Smooth muscle cell of the brain vasculature (primary cell): Measurements from ENCODE around the gene NCOA7.

Source experiments
- DNase-seq: peaks from one replicate; pipeline ENCODE4 v3.0.0-alpha.2; 2012; ENCODE audit warnings: low read depth, low spot score

NCOA7 gene

DNA sequence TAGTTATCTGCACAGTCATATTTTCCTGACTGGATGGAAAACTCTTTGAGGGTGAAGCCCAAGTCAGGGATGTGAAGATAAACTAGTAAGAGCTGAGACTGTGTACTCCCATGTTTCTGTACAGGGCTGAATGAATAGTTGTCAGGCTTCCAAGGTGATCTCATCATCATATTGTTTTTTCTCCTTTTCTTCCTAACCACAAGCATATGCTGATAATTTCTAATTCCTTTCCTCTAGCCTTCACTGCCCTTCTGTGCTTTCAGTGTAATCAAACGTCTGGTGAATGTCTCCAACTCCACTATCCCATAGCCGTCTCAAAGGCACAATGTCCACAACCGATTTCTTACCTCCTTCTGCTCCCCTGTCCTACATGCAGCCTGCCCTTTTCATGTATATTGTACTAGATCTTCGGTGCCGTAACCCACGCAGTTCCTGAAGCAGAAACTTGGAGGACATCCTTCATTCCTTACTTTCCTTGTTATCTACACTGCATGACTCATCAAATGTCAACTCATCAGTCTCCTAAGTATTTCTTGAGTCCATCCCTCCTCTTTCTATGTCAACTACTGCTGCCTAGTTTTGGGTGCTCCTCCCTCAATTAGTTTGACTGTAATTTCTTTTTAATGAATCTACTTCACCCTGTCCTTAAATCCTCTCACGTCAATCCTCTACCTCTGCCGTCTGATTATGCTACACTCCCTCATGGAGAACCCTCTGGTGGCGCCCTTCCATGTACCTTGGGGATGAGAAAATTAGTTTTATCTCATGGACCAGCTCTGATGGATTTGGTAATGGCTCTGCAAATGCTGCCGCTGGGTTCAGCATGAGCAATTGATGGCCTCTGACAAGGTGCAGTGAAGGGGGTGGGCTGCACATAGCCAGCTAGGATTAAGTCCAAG is 21.9 kb downstream of the NCOA7 start:
- no peak for DNase-seq

DNA sequence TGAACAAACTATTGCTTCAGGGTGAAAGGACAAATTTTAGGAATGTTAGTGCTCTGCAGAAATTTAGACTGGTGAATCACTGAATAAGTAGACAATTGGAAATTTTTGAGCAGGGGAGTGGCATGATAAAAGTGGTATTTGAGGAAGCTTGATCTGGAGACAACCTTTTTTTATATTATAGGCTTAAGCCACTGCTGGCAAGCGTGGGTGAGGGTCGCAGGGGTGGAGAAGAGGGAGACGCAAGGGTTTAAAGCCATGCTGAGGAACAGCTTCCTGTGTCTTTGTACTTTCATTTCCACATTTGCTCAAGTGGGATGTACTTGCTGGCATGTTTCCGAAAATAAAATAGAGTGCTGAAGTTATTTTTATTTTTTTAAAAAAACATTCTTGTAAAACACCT is 23.7 kb downstream of the NCOA7 start:
- no peak for DNase-seq

DNA sequence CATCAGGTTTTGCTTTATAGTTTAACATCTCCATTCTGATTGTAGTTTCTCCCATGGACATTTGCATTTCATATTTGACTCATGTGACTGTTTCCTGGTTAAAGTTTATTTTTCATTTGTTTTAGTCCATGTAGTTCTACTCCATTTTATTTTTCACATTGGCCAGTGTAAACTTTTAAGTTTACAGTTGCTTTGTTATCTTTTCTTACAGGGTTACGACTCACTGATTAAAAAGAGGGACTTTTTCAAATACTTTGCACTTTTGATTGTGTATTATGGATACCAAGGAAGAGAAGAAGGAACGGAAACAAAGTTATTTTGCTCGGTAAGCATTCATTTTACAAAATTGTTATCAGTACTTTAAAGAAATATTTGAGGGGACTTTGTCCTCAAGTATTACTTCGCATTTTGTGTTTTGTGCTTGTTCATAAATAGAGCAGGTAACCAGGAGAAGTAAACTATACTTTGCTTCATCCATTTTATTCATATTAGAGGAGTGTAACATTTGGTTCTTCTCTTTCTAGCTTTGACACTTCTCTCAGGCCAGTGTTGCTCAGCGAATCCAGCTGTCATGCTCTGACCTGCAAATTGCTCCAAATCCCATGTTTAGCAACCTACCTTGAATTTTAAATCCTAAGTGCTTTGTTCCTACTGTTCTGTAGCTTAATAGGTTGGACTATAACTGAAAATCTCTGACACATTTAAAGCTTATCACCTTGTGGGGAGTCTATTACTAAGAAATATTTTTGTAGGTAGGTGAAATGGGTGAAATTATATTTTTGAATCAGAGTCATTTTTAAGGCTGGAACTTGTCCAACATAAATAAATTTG is 24.5 kb downstream of the NCOA7 start:
- DNase-seq, result no peak

DNA sequence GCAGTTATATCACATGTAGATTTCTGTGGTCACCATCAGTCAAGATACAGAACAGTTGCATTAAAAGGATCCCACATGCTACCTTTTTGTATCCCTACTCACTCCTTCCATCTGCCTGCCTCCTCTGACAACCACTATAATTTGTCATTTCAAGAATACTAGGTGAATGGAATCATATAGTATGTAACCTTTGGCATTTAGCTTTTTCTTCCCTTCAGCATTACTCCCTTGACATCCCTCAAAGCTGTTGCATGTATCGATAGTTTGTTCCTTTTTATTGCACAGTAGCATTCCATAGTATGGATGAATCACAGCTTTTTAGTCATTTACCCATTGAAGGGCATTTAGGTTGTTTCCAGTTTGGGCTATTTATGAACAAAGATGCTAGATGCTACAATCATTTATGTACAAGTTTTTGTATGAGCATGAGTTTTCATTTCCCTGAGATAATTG is 26.1 kb downstream of the NCOA7 start:
- DNase-seq, result no peak

DNA sequence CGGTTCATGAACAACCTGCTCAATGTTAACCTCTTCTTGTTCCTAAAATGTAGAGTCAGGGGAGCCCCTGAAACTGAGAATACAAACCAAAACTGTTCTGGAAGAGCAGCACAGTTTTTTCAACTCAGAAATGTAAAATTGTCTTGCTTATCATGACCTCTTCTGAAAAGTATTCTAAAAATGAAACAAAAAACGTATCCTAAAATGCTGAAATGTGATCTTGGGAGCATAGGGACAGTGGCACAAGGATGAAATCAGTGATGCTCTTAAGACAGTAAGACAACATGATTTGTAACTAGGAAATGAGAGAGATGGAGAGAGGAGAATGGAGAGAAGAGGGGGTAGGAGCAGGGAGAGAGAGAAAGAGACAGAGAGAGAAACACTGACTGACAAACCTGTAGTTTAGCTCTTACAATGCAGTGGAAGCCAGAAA is 27.5 kb downstream of the NCOA7 start:
- DNase-seq, result no peak

DNA sequence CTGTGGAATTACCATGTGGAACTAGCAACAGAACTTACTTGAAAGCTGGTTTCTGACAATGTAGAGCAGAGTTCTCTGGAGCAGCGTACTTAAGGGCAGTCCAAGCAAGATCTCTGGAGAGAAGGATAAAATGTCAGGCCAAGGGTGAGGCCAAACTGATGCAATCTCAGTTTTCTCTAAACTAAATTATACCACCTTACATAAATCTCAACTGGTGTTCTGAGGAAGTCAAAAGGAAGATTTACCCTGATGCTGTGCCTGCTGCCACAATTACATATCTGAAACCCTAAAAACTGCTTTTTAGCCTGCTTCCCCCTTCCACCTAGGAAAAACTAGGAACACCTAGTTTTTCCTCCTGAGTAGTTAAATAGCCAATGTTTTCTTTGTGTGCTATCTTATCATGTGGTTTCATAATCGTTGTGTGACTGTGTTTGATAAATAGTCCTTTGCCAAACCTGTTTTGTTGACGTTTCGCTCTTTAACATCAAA is 28.1 kb downstream of the NCOA7 start:
- no peak for DNase-seq

DNA sequence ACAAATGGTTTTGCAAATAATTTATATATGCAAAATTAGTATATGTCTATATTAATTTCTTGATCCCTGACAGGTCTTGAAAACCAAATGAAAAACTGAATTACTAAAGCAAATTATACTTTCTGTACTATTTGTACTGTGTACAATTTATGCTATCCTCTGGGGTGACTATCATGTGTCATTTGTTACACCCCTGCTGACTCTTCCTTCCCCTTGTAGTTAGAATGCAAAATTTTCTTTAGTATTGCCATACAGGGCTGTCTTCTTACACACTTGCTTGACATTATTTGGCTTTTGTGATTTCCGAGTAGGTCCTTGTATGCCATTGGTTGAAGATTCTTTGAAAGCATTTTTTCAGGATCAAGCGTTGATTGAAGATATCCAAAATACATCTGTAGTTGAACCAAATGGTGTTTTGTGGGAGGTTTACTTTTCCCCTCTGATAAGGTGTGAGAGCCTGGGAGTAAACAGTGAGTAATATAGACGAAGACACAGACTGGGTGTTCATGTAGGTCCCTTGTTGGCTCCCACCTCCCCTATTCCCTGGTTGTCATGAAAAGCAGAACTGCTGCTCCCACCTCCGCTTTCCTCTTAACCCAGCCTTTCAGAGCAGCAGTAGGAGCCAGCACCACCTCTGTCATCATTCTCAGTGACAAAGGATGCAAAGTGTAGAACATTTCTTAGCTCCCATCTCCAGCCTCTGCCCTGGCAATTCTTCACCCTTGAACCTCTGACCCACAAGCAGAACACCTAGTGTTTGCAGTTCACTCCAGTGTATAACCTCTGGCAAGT is 29.0 kb downstream of the NCOA7 start:
- no peak for DNase-seq

DNA sequence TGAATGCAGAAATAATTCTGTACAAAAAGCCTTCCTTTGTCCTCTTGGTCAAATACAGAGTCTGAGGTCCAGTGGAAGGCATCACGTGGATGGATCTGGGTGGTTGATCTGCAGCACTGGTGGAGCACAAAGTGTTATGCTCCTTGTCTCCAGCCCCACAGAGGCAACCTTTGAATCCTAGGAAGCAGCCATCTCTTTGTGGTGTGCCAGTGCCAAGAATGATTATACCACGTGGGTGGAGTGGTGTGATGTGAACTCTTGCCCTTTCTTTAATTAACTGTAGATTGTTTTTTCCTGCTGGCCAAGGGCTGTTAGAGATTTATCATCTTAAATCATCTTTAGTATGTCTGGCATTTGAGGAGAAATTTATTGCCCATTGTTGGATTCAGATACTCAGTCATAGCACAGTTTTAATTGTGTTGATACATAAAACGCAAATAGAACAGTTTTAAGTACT is 31.1 kb downstream of the NCOA7 start:
- no peak for DNase-seq

DNA sequence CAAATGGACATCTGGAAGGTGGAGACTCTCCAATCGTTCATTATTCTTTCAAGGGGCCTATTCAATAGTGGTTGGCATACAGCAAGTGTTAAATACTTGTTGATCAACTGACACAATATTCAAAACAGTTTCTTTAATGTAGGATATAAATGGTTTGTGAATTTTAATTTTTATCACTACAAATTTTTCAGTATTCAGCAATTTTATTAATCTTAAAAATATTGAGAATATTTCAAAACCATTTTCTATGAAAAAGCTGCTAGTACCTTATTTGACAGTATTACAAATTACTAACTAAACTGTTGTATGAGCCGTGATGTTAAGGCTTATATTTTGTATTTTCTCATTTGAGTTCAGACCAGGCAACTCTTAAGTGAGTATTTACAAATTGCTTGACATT is 32.4 kb downstream of the NCOA7 start:
- DNase-seq, result no peak

DNA sequence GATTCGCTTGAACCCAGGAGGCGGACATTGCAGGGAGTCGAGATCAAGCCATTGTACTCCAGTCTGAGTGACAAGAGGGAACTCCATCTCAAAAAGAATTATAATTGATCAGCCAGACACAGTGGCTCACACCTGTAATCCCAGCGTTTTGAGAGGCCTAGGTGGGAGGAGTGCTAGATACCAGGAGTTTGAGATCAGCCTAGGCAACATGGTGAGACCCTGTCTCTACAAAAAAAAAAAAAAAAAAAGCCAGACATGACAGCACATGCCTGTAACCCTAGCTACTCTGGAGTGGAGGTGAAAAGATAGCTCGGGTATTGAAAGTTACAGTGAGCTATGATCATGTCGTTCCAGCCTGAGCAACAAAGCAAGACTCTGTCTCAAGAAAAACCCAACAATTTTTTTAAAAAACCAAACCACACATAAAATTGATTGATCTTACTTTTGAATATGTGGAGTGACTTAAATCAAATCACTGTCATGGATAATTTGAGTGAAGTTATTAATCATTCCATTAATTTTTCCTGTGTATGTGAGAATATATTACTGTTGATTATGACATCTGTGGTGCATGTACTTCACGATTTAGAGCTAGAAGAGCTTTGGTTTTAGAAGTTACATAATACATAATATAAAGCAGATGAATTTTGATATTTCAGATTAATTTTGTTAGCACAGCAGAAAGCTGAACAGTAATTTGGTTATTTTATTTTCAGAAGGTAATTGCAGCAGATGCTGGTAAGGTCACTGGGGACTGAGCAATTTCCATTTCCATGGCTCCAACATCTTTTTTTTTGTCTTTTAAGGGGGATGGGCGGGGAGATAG is 34.4 kb downstream of the NCOA7 start:
- no peak for DNase-seq

DNA sequence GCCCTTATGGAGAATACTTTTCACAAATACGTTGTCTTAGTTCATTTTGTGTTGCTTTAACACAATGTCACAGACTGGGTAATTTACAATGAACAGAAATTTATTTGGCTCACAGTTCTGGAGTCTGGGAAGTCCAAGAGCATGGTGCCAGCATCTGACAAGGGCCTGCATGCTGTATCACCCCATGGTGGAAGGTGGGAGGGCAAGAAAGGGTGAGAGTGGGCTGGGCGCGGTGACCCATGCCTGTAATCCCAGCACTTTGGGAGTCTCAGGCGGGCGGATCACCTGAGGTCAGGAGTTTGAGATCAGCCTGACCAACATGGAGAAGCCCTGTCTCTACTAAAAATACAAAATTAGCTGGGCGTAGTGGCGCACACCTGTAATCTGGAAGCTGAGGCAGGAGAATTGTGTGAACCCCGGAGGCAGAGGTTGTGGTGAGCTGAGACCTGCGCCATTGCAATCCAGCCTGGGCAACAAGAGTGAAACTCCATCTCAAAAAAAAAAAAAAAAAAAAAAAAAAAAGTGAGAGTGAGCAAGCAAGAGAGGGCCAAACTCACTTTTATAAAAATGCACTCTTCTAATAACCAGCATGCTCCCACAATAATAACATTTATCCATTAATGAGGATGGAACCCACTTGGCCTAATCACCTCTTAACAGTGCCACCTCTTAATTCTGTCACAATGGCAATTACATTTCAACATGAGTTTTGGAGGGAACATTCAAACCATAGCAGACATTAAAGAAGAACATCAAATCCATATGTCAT is 36.1 kb downstream of the NCOA7 start:
- no peak for DNase-seq

DNA sequence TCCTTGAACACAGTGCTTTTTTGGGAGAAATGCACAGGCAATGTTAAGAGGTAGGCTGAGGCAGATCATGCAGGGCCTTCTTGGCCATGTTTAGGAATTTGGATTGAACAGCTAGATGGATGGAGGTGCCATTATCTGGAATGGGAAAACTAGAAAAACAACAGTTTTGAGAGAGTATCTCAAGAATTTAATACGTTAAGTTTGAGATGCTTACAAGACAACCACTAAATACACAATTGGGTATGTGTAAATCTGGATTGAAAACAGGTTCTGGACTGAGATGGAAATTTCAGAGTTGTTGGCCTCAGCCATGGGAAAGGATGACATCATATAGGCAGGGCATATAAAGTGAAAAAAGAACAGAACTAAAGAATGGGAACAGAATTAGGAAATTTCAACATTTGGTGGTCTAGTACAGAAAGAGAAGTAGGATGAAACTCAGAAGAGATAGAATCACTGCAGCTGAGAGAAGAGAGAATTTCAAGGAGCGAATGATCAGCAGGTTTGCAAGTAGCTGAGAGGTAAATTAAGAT is 37.1 kb downstream of the NCOA7 start:
- no peak for DNase-seq

DNA sequence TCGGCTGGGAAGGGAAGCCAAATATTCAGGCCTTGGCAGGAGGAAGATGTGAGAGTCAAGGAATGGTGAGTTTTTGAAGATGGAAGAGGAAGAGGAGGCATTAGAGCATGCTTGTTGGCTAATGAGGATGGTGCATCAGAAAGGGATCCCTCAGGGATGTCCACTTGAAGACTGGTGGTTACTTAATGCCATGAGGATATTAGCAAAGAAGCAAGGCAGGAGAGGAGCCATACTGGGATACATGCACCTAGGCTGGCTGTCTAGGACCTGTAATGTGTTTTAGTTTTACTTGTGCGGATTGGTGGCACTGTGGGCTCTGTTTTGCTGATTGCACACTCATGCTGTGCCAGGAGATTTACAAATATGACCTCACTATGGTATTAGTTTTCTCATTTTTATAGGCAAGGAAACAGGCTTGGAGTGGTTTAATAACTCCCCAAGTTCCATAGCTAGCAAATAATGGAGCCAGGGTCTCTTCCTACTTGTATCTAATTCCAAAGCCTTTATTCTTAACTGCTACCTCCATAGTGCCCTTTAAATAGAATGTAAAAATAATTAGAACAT is 37.8 kb downstream of the NCOA7 start:
- DNase-seq, result no peak

DNA sequence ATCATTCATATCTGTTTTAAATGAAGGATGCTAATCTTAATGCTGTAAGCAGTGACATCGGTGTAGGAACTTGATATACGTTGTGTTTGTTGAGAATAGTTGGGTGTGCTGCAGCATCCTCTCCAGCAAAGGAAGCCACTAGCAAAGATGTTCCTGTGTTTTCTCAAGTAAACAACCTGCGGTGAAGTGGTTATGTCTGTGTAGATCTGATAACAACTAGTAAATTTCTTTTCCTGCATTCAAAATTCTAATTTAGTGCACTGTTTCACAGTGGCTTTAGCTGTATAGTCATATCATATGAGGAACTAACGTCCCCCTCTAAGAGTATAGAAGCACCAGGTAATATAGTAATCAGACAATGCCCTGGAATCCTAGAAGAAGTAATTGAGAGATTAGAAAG is 38.7 kb downstream of the NCOA7 start:
- DNase-seq, result no peak

DNA sequence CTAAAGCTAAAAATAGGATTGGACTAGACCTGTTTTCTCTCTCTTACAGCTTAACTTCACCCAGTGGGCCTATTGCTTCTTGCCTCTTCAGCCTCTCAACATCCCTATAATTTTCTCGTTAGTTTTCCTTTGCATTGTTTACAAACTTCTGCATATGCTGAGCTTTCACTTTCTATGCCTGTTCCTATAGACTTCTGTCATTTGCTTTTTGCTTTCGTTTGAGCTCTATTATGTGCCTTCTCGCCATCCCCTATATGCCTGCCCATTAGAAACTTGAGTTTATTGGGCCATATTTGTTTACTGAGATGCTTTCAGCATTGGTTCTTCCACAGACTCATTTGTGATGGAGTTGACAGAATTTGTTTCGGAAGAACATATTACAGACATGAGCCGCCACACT is 40.9 kb downstream of the NCOA7 start:
- no peak for DNase-seq

DNA sequence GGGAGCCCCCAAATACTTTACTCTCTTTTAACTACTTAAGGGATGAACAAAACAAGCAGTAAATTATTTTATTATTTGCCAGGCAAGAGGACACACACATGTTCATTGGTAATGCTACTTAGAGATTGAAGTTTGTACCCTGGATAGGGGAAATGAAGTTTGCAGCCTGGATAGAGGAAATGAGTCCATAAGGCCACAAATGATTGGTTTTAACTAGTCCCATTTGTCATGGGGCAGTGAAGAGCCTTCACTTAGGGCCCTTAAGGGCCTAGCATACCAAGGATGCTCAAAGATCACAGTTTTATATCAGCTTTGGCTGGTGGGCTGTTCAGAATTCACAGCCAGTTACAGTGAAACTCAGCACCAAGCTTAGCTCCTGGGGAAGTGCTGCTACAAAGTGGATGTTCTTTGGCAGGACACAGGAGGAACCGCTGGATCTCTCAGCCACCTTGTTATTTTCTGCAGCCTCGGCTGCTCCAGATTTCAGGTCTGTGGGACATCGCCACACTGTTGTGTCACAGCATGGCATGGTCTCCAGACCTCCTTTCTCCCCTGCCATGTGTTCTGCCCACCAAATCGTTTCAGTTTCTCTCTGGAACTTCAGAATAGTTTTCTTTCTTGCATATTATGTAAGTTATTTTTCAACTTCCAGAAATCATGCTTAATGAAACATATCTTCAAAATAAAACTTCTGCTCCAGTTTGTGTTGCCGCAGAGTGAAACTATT is 41.8 kb downstream of the NCOA7 start:
- DNase-seq, result no peak

DNA sequence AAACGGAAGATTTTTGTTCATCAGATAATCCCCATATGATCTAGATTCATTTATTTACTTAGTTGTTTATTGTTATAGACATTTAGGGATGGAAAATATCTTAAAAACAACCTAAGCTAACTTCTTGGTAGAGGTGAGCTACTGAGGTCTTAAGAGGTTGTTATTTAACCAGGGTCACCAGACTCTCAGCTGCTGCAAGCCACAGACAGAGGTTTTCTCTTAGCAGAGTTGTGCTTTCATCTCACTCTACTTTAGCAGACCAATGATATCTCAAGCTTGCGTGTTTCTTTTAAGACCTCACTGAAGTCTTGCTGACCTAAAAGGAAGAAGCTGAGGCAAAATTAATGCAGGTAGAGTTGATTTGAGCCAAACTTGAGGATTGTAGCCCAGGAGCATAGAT is 43.6 kb downstream of the NCOA7 start:
- DNase-seq, result no peak

DNA sequence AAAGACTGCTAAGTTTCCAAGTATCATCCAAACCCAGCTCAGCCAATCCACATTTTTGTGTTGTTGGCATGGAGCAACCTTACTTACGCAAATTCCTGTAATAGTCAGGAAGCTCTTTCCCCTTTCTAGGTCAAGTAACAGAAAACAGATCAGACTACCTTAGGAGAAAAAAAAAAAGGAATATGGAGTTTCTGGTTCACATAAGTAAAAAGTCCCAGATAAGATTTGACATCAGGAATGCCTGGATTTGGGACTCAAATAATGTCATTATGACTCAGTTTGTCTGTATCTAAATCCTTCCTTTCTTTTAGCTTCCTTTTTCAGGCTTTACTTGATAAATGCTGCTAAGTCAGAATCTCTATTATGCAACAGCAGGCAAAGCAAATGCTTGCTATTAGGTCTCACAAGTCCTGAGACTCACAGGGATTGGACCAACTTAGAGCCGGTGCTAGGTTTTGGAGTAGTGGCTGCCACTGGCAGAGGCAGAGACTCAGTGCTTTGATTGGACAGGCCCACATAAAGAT is 44.5 kb downstream of the NCOA7 start:
- no peak for DNase-seq
